ENCODE results near the gene GALNT9.

DNA sequence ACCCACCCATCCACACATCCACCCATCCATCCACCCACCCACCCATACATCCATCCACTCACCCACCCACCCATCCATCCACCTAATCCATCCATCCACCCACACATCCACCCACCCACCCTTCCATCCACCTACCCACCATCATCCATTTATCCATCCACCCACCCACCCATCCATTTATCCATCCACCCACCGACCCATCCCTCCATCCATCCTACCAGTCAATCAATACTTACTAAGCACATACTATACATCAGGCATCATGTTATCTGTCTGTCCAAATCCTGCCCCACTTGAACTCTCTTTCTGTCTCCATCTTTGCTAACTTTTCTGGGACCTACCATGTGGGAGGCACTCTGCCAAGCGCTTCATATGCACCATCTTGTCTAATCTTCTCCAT, 15.4 kb downstream of the GALNT9 start:
- TF ChIP-seq, protein P1, sequence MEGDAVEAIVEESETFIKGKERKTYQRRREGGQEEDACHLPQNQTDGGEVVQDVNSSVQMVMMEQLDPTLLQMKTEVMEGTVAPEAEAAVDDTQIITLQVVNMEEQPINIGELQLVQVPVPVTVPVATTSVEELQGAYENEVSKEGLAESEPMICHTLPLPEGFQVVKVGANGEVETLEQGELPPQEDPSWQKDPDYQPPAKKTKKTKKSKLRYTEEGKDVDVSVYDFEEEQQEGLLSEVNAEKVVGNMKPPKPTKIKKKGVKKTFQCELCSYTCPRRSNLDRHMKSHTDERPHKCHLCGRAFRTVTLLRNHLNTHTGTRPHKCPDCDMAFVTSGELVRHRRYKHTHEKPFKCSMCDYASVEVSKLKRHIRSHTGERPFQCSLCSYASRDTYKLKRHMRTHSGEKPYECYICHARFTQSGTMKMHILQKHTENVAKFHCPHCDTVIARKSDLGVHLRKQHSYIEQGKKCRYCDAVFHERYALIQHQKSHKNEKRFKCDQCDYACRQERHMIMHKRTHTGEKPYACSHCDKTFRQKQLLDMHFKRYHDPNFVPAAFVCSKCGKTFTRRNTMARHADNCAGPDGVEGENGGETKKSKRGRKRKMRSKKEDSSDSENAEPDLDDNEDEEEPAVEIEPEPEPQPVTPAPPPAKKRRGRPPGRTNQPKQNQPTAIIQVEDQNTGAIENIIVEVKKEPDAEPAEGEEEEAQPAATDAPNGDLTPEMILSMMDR (IDR thresholded peaks at IDR 0.05): no peak
- TF ChIP-seq POLR2A (IDR thresholded peaks at IDR 0.05): no peak

Measured in lower leg skin (tissue), 3 donors.